ENCODE measurements around the gene METTL1. TPM values are rescaled to one million over a fixed set of nuclear protein-coding genes. Genes with fewer than 3 reads are reported as not detected.

METTL1 gene
- total RNA-seq, 1 donor from 2014 or later: 26.8 TPM

GRCh38 chr12:57743769-57744168 lies 28.1 kb downstream of the METTL1 start:
- Mint-ChIP-seq H3K9me3 (ENCODE audit: low read depth) (no peaks in the 10 kb centered on the region), H3K27me3 (ENCODE audit: low read depth) (peaks cover 22% of the 10 kb centered on the region), H3K27ac (ENCODE audit: unreplicated experiment) (no peak overlapping the region), H3K4me3 (ENCODE audit: unreplicated experiment) (peak overlapping the region; percentile 95), H3K36me3 (ENCODE audit: low read depth) (peaks cover 16% of the 10 kb centered on the region), H3K4me1 (ENCODE audit: low read depth) (peaks cover 26% of the 10 kb centered on the region)
- no peak for DNase-seq (ENCODE audit: low spot score)
- no peak for TF ChIP-seq CTCF (IDR thresholded peaks at IDR 0.05)

- DNase-seq (ENCODE audit: low spot score): no peak
- no peaks in the 10 kb centered on the region for H3K9me3 Mint-ChIP-seq (ENCODE audit: low read depth)
- no peak overlapping the region for H3K27ac Mint-ChIP-seq (ENCODE audit: unreplicated experiment)
- peaks cover 23% of the 10 kb centered on the region for H3K27me3 Mint-ChIP-seq (ENCODE audit: low read depth)
- H3K36me3 Mint-ChIP-seq (ENCODE audit: low read depth): peaks cover 8% of the 10 kb centered on the region
- H3K4me1 Mint-ChIP-seq (ENCODE audit: low read depth): peaks cover 27% of the 10 kb centered on the region
- TF ChIP-seq CTCF (IDR thresholded peaks at IDR 0.05): no peak
- H3K4me3 Mint-ChIP-seq (ENCODE audit: unreplicated experiment): no peak overlapping the region
Observed at GRCh38 chr12:57741844-57742738, 29.8 kb downstream of the METTL1 start.

- Mint-ChIP-seq H3K4me1 (ENCODE audit: low read depth) (peaks cover 33% of the 10 kb centered on the region), H3K27me3 (ENCODE audit: low read depth) (peaks cover 30% of the 10 kb centered on the region), H3K4me3 (ENCODE audit: unreplicated experiment) (no peak overlapping the region), H3K36me3 (ENCODE audit: low read depth) (peaks cover 2% of the 10 kb centered on the region), H3K9me3 (ENCODE audit: low read depth) (no peaks in the 10 kb centered on the region), H3K27ac (ENCODE audit: unreplicated experiment) (no peak overlapping the region)
- DNase-seq (ENCODE audit: low spot score): no peak
- no peak for TF ChIP-seq CTCF (IDR thresholded peaks at IDR 0.05)
Observed at GRCh38 chr12:57741413-57741789, 30.5 kb downstream of the METTL1 start.

GRCh38 chr12:57740656-57741412 lies 31.1 kb downstream of the METTL1 start:
- no peak overlapping the region for H3K27ac Mint-ChIP-seq (ENCODE audit: unreplicated experiment)
- no peak overlapping the region for H3K4me3 Mint-ChIP-seq (ENCODE audit: unreplicated experiment)
- TF ChIP-seq CTCF (IDR thresholded peaks at IDR 0.05): no peak
- H3K4me1 Mint-ChIP-seq (ENCODE audit: low read depth): peaks cover 31% of the 10 kb centered on the region
- no peaks in the 10 kb centered on the region for H3K36me3 Mint-ChIP-seq (ENCODE audit: low read depth)
- no peaks in the 10 kb centered on the region for H3K9me3 Mint-ChIP-seq (ENCODE audit: low read depth)
- peaks cover 33% of the 10 kb centered on the region for H3K27me3 Mint-ChIP-seq (ENCODE audit: low read depth)
- no peak for DNase-seq (ENCODE audit: low spot score)

- Mint-ChIP-seq H3K4me1 (ENCODE audit: low read depth) (peaks cover 30% of the 10 kb centered on the region), H3K9me3 (ENCODE audit: low read depth) (no peaks in the 10 kb centered on the region), H3K36me3 (ENCODE audit: low read depth) (no peaks in the 10 kb centered on the region), H3K27ac (ENCODE audit: unreplicated experiment) (no peak overlapping the region), H3K27me3 (ENCODE audit: low read depth) (peaks cover 35% of the 10 kb centered on the region), H3K4me3 (ENCODE audit: unreplicated experiment) (no peak overlapping the region)
- TF ChIP-seq CTCF (IDR thresholded peaks at IDR 0.05): no peak
- no peak for DNase-seq (ENCODE audit: low spot score)
Observed at GRCh38 chr12:57739914-57740538, 31.9 kb downstream of the METTL1 start.
